Pancreas (tissue), 10 donors: ENCODE results near the gene ATP9A. TPM values are rescaled to one million over a fixed set of nuclear protein-coding genes. Genes with fewer than 3 reads are reported as not detected.

Experiments
- ATAC-seq, 4 donors: fragments of 200-7000 bp; cut with Tn5 transposase; one replicate each; pipeline versions ENCODE4 v1.8.0 to v1.9.1; 2020; ENCODE audit warnings: mild to moderate bottlenecking in 4 of 4, moderate library complexity in 4 of 4
- DNase-seq, 6 donors: peaks; one replicate each; pipeline ENCODE4 v3.0.0-alpha.2; 2020
- FAIRE-seq: peaks from 2 replicates; lab custom pipeline; 2012; peaks lifted over from hg19 to GRCh38; lab: Jason Lieb, UNC
- H3K27ac ChIP-seq, 4 donors: fragments of 200-600 bp; sonication (generic); 1 replicate in 3 of 4; 2 replicates in 1 of 4; pipeline versions ENCODE4 v1.5.0 to v1.8.0; 2020
- H3K27me3 ChIP-seq, 4 donors: fragments of 200-600 bp; one replicate each; pipeline ENCODE4 v1.8.0; 2021
- H3K36me3 ChIP-seq, 3 donors: fragments of 200-600 bp; sonication (generic) in 1 of 3; one replicate each; pipeline versions ENCODE4 v1.5.0 to v1.8.0; 2020 to 2021
- H3K4me1 ChIP-seq, 3 donors: fragments of 200-600 bp; one replicate each; pipeline ENCODE4 v1.8.0; 2021
- H3K4me3 ChIP-seq, 4 donors: fragments of 200-600 bp; sonication (generic) in 2 of 4; one replicate each; pipeline versions ENCODE4 v1.5.0 to v1.8.0; 2020 to 2021
- H3K9me3 ChIP-seq, 4 donors: fragments of 200-600 bp; one replicate each; pipeline ENCODE4 v1.8.0; 2021
- CTCF ChIP-seq, 4 donors: fragments of 200-600 bp; sonication (generic) in 3 of 4; IDR thresholded peaks; one replicate each; pipeline versions ENCODE4 v1.5.0 to v1.8.0; 2021; ENCODE audit warnings: antibody characterized with exemption in 4 of 4
- WGBS, 2 donors: extraction: QIAGEN DNeasy Blood & Tissue Kit; methylation state at CpG; one replicate each; pipeline ENCODE4 v1.1.7; 2013; 5-methylcytosine and 5-hydroxymethylcytosine counted together
- intact Hi-C, 3 donors: fragments of 100-400 bp; cut with DNase I; formaldehyde crosslinking; loops; one replicate each; pipeline versions ENCODE4 v1.11.1 to v1.14.2; 2022
- polyA plus RNA-seq, 2 donors: library from polyadenylated mRNA; stranded (reverse); fragments of 200-250 nt; gene quantifications; one replicate each; pipeline ENCODE4 v1.2.3, GENCODE V29; 2013
- total RNA-seq, 6 donors: library from RNA; stranded (reverse); fragmentation: NEBNext Ultra II Directional in 4 of 6; extraction: Animal tissue kit (Norgen Biotek cat#: 25700) in 4 of 6; gene quantifications; one replicate each; pipeline versions ENCODE4 v1.2.1 to v1.2.4, GENCODE V29; 2021 to 2023
- donor health status: healthy with polysubstance abuse.
- donor health status: DM: no; HTN: no; CAD: no; lungs with moderate emphysema.
- donor health status: DM: no; HTN: no; CAD: no.
- donor health status: control.
- donor health status: control.
- donor health status: Bipolar disorder and iron deficiency.
- donor health status: DM: yes; HTN: yes; CAD: no.
- donor health status: DM: no; HTN: no; CAD: no.
- donor health status: DM: no; HTN: no; CAD: no.
- donor health status: DM: yes; HTN: yes; CAD: no.

Gene ATP9A
- total and polyA plus RNA-seq, 8 donors: 5.8 to 41.0 (median 20.0) TPM

DNA sequence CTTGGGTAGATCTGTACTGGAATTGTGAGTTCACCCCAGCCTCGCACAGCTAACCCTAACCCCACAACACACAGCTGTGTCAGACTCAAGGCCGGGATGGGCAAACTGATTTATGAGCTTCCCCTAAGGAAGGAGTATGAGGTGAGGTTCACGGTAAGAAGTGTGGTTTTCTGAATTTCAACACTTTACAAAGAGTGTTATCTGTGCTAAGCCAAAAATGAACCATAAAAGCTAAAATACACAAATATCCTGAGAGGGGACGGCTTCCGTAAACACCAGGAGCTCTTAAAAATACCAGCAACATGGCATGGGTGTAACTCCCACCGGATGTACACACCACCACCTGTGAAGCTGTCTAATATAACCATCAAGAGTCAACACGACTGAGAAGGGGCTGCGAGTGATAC, 101.2 kb downstream of the ATP9A start:
- no peaks in the 10 kb centered on the region for H3K27me3 ChIP-seq
- H3K27ac ChIP-seq: no peak overlapping the region
- intact Hi-C loops: no loop called here
- FAIRE-seq: no peak
- no peaks in the 10 kb centered on the region for H3K4me1 ChIP-seq
- TF ChIP-seq CTCF (IDR thresholded peaks at IDR 0.05): no peak
- peaks cover 0 to 21% (median 4%) of the 10 kb centered on the region in 3 donors for H3K36me3 ChIP-seq
- WGBS, 2 donors: 88 to 91% methylated on average over 8 of the region's 8 CpGs
- no peaks in the 10 kb centered on the region for H3K9me3 ChIP-seq
- no peak for ATAC-seq
- DNase-seq: no peak
- H3K4me3 ChIP-seq: no peak overlapping the region

DNA sequence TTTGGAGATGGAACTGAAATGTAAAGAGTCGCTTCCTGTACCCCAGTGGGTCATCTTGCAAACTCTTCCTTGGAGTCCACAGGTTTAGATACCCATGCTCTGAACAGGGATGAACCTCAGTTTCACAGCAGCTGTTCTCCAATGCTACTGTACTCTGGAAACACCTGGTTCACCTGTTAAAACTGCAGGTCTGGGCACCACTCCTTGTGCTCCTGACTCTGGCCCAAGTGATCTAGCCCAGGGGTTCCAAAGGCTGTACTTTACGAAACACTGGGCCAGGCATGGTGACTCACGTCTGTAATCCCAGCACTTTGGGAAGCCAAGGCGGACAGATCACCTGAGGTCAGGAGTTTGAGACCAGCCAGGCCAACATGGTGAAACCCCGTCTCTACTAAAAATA, 102.1 kb downstream of the ATP9A start:
- intact Hi-C loops: no loop called here
- Histone ChIP-seq H3K27ac (no peak overlapping the region), H3K4me1 (no peaks in the 10 kb centered on the region), H3K27me3 (no peaks in the 10 kb centered on the region), H3K4me3 (no peak overlapping the region), H3K36me3 (peaks cover 0 to 17% (median 4%) of the 10 kb centered on the region in 3 donors), H3K9me3 (no peaks in the 10 kb centered on the region)
- FAIRE-seq (no peak), DNase-seq (no peak), ATAC-seq (no peak)
- no peak for TF ChIP-seq CTCF (IDR thresholded peaks at IDR 0.05)
- 91% methylated on average over 5 of the region's 5 CpGs for WGBS, 2 donors

DNA sequence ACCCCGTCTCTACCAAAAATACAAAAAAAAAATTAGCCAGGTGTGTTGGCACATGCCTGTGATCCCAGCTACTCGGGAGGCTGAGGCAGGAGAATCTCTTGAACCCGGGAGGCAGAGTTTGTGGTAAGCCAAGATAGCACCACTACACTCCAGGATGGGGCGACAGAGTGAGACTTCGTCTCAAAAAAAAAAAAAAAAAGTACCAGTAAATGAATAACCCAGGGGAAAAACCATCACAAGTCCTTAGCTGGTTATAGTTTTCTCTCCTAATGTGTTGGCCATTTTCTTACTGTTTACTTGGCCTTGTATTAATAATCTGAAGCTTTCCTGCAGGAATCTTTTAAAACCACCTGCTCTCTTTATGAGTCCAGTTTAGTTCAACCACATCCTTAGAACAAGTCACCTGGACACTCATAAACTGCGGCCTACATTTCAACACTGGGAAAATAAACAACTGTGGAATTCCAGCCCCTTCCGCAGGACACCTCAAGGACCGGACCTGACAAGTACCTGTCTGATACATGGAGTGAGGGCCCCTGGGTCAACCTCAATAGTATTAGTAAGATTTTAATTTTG, 102.6 kb downstream of the ATP9A start:
- DNase-seq: no peak
- intact Hi-C loops: no loop called here
- TF ChIP-seq CTCF (IDR thresholded peaks at IDR 0.05): no peak
- 61 to 77% methylated on average over 8 of the region's 8 CpGs for WGBS, 2 donors
- Histone ChIP-seq H3K27me3 (no peaks in the 10 kb centered on the region), H3K4me1 (no peaks in the 10 kb centered on the region), H3K27ac (no peak overlapping the region), H3K9me3 (no peaks in the 10 kb centered on the region), H3K4me3 (no peak overlapping the region), H3K36me3 (peaks cover 0 to 12% (median 4%) of the 10 kb centered on the region in 3 donors)
- ATAC-seq: peak in 1 of 4 donors; percentile 48
- FAIRE-seq: no peak

DNA sequence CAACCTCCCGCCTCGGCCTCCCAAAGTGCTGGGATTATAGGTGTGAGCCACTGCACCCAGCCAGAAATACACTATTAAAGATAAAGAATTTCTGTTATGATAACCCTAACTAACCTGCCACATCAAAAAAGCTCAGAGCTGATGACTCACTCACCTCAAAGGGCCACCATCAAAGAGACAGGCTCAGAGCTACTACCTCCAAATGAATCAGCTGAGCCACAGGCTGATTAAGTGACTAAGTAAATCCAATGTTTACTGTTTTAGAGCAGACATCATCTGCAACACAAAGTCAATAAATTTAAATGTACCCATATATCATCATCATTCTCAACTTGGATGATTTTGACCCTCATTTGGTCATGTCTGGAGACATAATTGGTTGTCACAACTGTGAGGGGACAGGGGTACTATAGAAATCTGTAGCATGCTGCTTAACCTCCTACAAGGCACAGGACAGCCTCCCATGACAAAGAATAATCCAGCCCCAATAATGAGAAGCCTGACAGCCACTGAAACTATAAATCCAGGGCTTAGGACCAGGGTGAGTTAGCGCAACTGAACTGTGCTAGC, 106.5 kb downstream of the ATP9A start:
- FAIRE-seq (no peak), DNase-seq (no peak), ATAC-seq (peak in 3 of 4 donors; percentile 45 to 79 (median 62))
- intact Hi-C loops: no loop called here
- Histone ChIP-seq H3K27ac (no peak overlapping the region), H3K27me3 (no peaks in the 10 kb centered on the region), H3K4me3 (no peak overlapping the region), H3K4me1 (no peaks in the 10 kb centered on the region), H3K9me3 (no peaks in the 10 kb centered on the region), H3K36me3 (no peaks in the 10 kb centered on the region)
- WGBS, 2 donors: 94 to 96% methylated on average over 3 of the region's 3 CpGs
- no peak for TF ChIP-seq CTCF (IDR thresholded peaks at IDR 0.05)
